ENCODE measurements around the gene HENMT1.
"Not testable (repeated sequence)": the region's sequence is repeated elsewhere in the genome, so short reads cannot be mapped to it uniquely, and the experiment has no call there.

The HENMT1 gene

GRCh38 chr1:108646648-108647269, 14.1 kb downstream of the HENMT1 start:
- peak overlapping the region; percentile 75 for H3K27ac ChIP-seq (ENCODE audit: insufficient read depth, low read length, poor library complexity, severe bottlenecking)
- H3K9me3 ChIP-seq (ENCODE audit: control insufficient read depth, low read length), result peaks cover 6% of the 10 kb centered on the region

GRCh38 chr1:108646265-108646647, 14.6 kb downstream of the HENMT1 start:
- Histone ChIP-seq H3K4me3 (ENCODE audit: insufficient read depth, low read depth, low read length, poor library complexity, severe bottlenecking) (no peak overlapping the region), H3K27me3 (replicated peaks; ENCODE audit: control insufficient read depth, insufficient read depth, low read length, poor library complexity, severe bottlenecking) (no peaks in the 10 kb centered on the region), H3K27ac (ENCODE audit: insufficient read depth, low read length, poor library complexity, severe bottlenecking) (peak overlapping the region; percentile 75), H3K9me3 (ENCODE audit: control insufficient read depth, low read length) (peaks cover 6% of the 10 kb centered on the region), H3K4me1 (ENCODE audit: control insufficient read depth, insufficient read depth, low read length, poor library complexity, severe bottlenecking) (peaks cover 38% of the 10 kb centered on the region), H3K36me3 (ENCODE audit: control insufficient read depth, insufficient read depth, low read length) (no peaks in the 10 kb centered on the region)
- DNase-seq, result no peak

More at GRCh38 chr1:108646648-108647269, 14.1 kb downstream of the HENMT1 start:
- Histone ChIP-seq H3K27me3 (replicated peaks; ENCODE audit: control insufficient read depth, insufficient read depth, low read length, poor library complexity, severe bottlenecking) (no peaks in the 10 kb centered on the region), H3K36me3 (ENCODE audit: control insufficient read depth, insufficient read depth, low read length) (no peaks in the 10 kb centered on the region), H3K4me3 (ENCODE audit: insufficient read depth, low read depth, low read length, poor library complexity, severe bottlenecking) (peak overlapping the region; percentile 29), H3K4me1 (ENCODE audit: control insufficient read depth, insufficient read depth, low read length, poor library complexity, severe bottlenecking) (peaks cover 38% of the 10 kb centered on the region)
- peak; percentile 64 to 69 (median 66) for DNase-seq

GRCh38 chr1:108645564-108646184, 15.2 kb downstream of the HENMT1 start:
- Histone ChIP-seq H3K27me3 (replicated peaks; ENCODE audit: control insufficient read depth, insufficient read depth, low read length, poor library complexity, severe bottlenecking) (no peaks in the 10 kb centered on the region), H3K4me1 (ENCODE audit: control insufficient read depth, insufficient read depth, low read length, poor library complexity, severe bottlenecking) (peaks cover 38% of the 10 kb centered on the region), H3K27ac (ENCODE audit: insufficient read depth, low read length, poor library complexity, severe bottlenecking) (peak overlapping the region; percentile 75), H3K4me3 (ENCODE audit: insufficient read depth, low read depth, low read length, poor library complexity, severe bottlenecking) (no peak overlapping the region), H3K36me3 (ENCODE audit: control insufficient read depth, insufficient read depth, low read length) (no peaks in the 10 kb centered on the region), H3K9me3 (ENCODE audit: control insufficient read depth, low read length) (peaks cover 6% of the 10 kb centered on the region)
- no peak for DNase-seq

GRCh38 chr1:108644984-108645383, 15.9 kb downstream of the HENMT1 start:
- H3K4me3 ChIP-seq (ENCODE audit: insufficient read depth, low read depth, low read length, poor library complexity, severe bottlenecking), result no peak overlapping the region

GRCh38 chr1:108643492-108644335, 17.2 kb downstream of the HENMT1 start:
- no peaks in the 10 kb centered on the region for H3K27me3 ChIP-seq (replicated peaks; ENCODE audit: control insufficient read depth, insufficient read depth, low read length, poor library complexity, severe bottlenecking)
- peak overlapping the region; percentile 75 for H3K27ac ChIP-seq (ENCODE audit: insufficient read depth, low read length, poor library complexity, severe bottlenecking)
- peaks cover 38% of the 10 kb centered on the region for H3K4me1 ChIP-seq (ENCODE audit: control insufficient read depth, insufficient read depth, low read length, poor library complexity, severe bottlenecking)
- H3K9me3 ChIP-seq (ENCODE audit: control insufficient read depth, low read length), result peaks cover 6% of the 10 kb centered on the region
- peak in 1 of 3 donors; percentile 32 for DNase-seq
- no peaks in the 10 kb centered on the region for H3K36me3 ChIP-seq (ENCODE audit: control insufficient read depth, insufficient read depth, low read length)
- no peak overlapping the region for H3K4me3 ChIP-seq (ENCODE audit: insufficient read depth, low read depth, low read length, poor library complexity, severe bottlenecking)

More at GRCh38 chr1:108644984-108645383, 15.9 kb downstream of the HENMT1 start:
- Histone ChIP-seq H3K4me1 (ENCODE audit: control insufficient read depth, insufficient read depth, low read length, poor library complexity, severe bottlenecking) (peaks cover 38% of the 10 kb centered on the region), H3K9me3 (ENCODE audit: control insufficient read depth, low read length) (peaks cover 6% of the 10 kb centered on the region), H3K36me3 (ENCODE audit: control insufficient read depth, insufficient read depth, low read length) (no peaks in the 10 kb centered on the region), H3K27ac (ENCODE audit: insufficient read depth, low read length, poor library complexity, severe bottlenecking) (peak overlapping the region; percentile 75), H3K27me3 (replicated peaks; ENCODE audit: control insufficient read depth, insufficient read depth, low read length, poor library complexity, severe bottlenecking) (no peaks in the 10 kb centered on the region)
- DNase-seq, result peak in 2 of 3 donors; percentile 6 to 25

- not testable (repeated sequence) for H3K27me3 ChIP-seq (replicated peaks; ENCODE audit: control insufficient read depth, insufficient read depth, low read length, poor library complexity, severe bottlenecking); H3K27ac ChIP-seq (ENCODE audit: insufficient read depth, low read length, poor library complexity, severe bottlenecking); H3K9me3 ChIP-seq (ENCODE audit: control insufficient read depth, low read length); H3K36me3 ChIP-seq (ENCODE audit: control insufficient read depth, insufficient read depth, low read length); H3K4me3 ChIP-seq (ENCODE audit: insufficient read depth, low read depth, low read length, poor library complexity, severe bottlenecking); DNase-seq
- H3K4me1 ChIP-seq (ENCODE audit: control insufficient read depth, insufficient read depth, low read length, poor library complexity, severe bottlenecking), result peaks cover 22% of the 10 kb centered on the region
These were observed 20.0 kb downstream of the HENMT1 start for GRCh38 chr1:108640863-108641262.

GRCh38 chr1:108639899-108640560, 20.9 kb downstream of the HENMT1 start:
- no peak overlapping the region for H3K27ac ChIP-seq (ENCODE audit: insufficient read depth, low read length, poor library complexity, severe bottlenecking)
- no peaks in the 10 kb centered on the region for H3K9me3 ChIP-seq (ENCODE audit: control insufficient read depth, low read length)
- H3K36me3 ChIP-seq (ENCODE audit: control insufficient read depth, insufficient read depth, low read length), result no peaks in the 10 kb centered on the region
- H3K4me1 ChIP-seq (ENCODE audit: control insufficient read depth, insufficient read depth, low read length, poor library complexity, severe bottlenecking), result peaks cover 13% of the 10 kb centered on the region
- no peaks in the 10 kb centered on the region for H3K27me3 ChIP-seq (replicated peaks; ENCODE audit: control insufficient read depth, insufficient read depth, low read length, poor library complexity, severe bottlenecking)
- peak in 1 of 3 donors; percentile 5 for DNase-seq
- H3K4me3 ChIP-seq (ENCODE audit: insufficient read depth, low read depth, low read length, poor library complexity, severe bottlenecking), result no peak overlapping the region

- Histone ChIP-seq H3K9me3 (ENCODE audit: control insufficient read depth, low read length) (no peaks in the 10 kb centered on the region), H3K4me3 (ENCODE audit: insufficient read depth, low read depth, low read length, poor library complexity, severe bottlenecking) (no peak overlapping the region), H3K27ac (ENCODE audit: insufficient read depth, low read length, poor library complexity, severe bottlenecking) (no peak overlapping the region), H3K36me3 (ENCODE audit: control insufficient read depth, insufficient read depth, low read length) (peaks cover 4% of the 10 kb centered on the region), H3K4me1 (ENCODE audit: control insufficient read depth, insufficient read depth, low read length, poor library complexity, severe bottlenecking) (no peaks in the 10 kb centered on the region), H3K27me3 (replicated peaks; ENCODE audit: control insufficient read depth, insufficient read depth, low read length, poor library complexity, severe bottlenecking) (no peaks in the 10 kb centered on the region)
- no peak for DNase-seq
These were observed 24.0 kb downstream of the HENMT1 start for GRCh38 chr1:108636876-108637275.

- H3K27ac ChIP-seq (ENCODE audit: insufficient read depth, low read length, poor library complexity, severe bottlenecking), result no peak overlapping the region
- no peaks in the 10 kb centered on the region for H3K27me3 ChIP-seq (replicated peaks; ENCODE audit: control insufficient read depth, insufficient read depth, low read length, poor library complexity, severe bottlenecking)
- H3K36me3 ChIP-seq (ENCODE audit: control insufficient read depth, insufficient read depth, low read length), result peaks cover 8% of the 10 kb centered on the region
- H3K4me1 ChIP-seq (ENCODE audit: control insufficient read depth, insufficient read depth, low read length, poor library complexity, severe bottlenecking), result no peaks in the 10 kb centered on the region
- no peaks in the 10 kb centered on the region for H3K9me3 ChIP-seq (ENCODE audit: control insufficient read depth, low read length)
- DNase-seq, result no peak
- H3K4me3 ChIP-seq (ENCODE audit: insufficient read depth, low read depth, low read length, poor library complexity, severe bottlenecking), result no peak overlapping the region
These were observed 26.4 kb downstream of the HENMT1 start for GRCh38 chr1:108634521-108634920.

Measured in effector memory CD4-positive, alpha-beta T cell (primary cell).